Stomach (tissue), 9 donors: ENCODE results near the gene NRG2. TPM values are rescaled to one million over a fixed set of nuclear protein-coding genes. Genes with fewer than 3 reads are reported as not detected.

Source experiments
- DNase-seq, 2 donors: peaks; one replicate each; pipeline versions ENCODE4 v3.0.0 to v3.0.0-alpha.2; 2013 to 2019
- H3K27ac ChIP-seq, 5 donors: fragments of 200-600 bp in 4 of 5; sonication (generic) in 4 of 5; one replicate each; pipeline ENCODE4 v1.5.1; 2013 to 2019; ENCODE audit warnings: mild to moderate bottlenecking in 1 of 5, moderate library complexity in 1 of 5
- H3K27me3 ChIP-seq, 3 donors: fragments of 200-600 bp; sonication (generic); one replicate each; pipeline ENCODE4 v1.5.1; 2017 to 2019; ENCODE audit warnings: mixed run types in 1 of 3
- H3K36me3 ChIP-seq, 4 donors: fragments of 200-600 bp; sonication (generic); 1 replicate in 3 of 4; 2 replicates in 1 of 4; pipeline ENCODE4 v1.5.1; 2016 to 2019
- H3K4me1 ChIP-seq, 4 donors: fragments of 200-600 bp; sonication (generic); one replicate each; pipeline ENCODE4 v1.5.1; 2016 to 2019
- H3K4me3 ChIP-seq, 4 donors: fragments of 200-600 bp; sonication (generic) in 3 of 4; one replicate each; pipeline ENCODE4 v1.5.1; 2016 to 2019; ENCODE audit warnings: mild to moderate bottlenecking in 1 of 4
- H3K9me3 ChIP-seq, 4 donors: fragments of 200-600 bp; sonication (generic); one replicate each; pipeline ENCODE4 v1.5.1; 2016 to 2019
- EP300 ChIP-seq: sonication (generic); formaldehyde crosslinking; IDR thresholded peaks from one replicate; pipeline ENCODE4 v1.6.1; 2017; ENCODE audit warnings: antibody characterized with exemption
- POLR2A ChIP-seq, 4 donors: fragments of 450-650 bp; IDR thresholded peaks; one replicate each; pipeline ENCODE4 v1.6.1; 2016; ENCODE audit warnings: antibody characterized with exemption in 4 of 4, control low read depth in 2 of 4, mild to moderate bottlenecking in 1 of 4, moderate library complexity in 1 of 4
- POLR2AphosphoS5 ChIP-seq, 3 donors: sonication (generic); formaldehyde crosslinking; IDR thresholded peaks; one replicate each; pipeline ENCODE4 v1.6.1; 2016; ENCODE audit warnings: antibody characterized with exemption in 3 of 3
- WGBS, 5 donors: extraction: QIAGEN DNeasy Blood & Tissue Kit in 3 of 5; methylation state at CpG; one replicate each; pipeline versions ENCODE4 v1.1.5 to v1.1.7; 2013 to 2018; 5-methylcytosine and 5-hydroxymethylcytosine counted together
- intact Hi-C: fragments of 100-400 bp; cut with DNase I; formaldehyde crosslinking; loops from one replicate; pipeline ENCODE4 v1.15.1; 2023; ENCODE audit warnings: low total_unique reads
- polyA plus RNA-seq, 3 donors: library from polyadenylated mRNA; stranded (reverse); fragments of 200-250 nt; gene quantifications; one replicate each; pipeline ENCODE4 v1.2.3, GENCODE V29; 2013
- total RNA-seq, 5 donors: library from RNA; depleted of rRNA; stranded (reverse); fragments of >200 nt; gene quantifications; one replicate each; pipeline versions ENCODE4 v1.1.0 to v1.2.3, GENCODE V29; 2014 to 2016
- TF ChIP-seq, protein P1 (sequence below), 7 experiments: fragments of 450-650 bp in 4 of 7; fragments of 200-600 bp in 3 of 7; sonication (generic) in 3 of 7; IDR thresholded peaks; one replicate each; pipeline ENCODE4 v1.5.1; 2016 to 2019; ENCODE audit warnings: antibody characterized with exemption in 7 of 7, control low read depth in 2 of 7, mild to moderate bottlenecking in 1 of 7
- donor health status: healthy with polysubstance abuse.
- donor health status: Bipolar disorder and iron deficiency.
- donor health status: healthy.

NRG2 gene
- total and polyA plus RNA-seq, 8 donors: 0.25 to 22.2 (median 1.2) TPM; not detected in 1

DNA sequence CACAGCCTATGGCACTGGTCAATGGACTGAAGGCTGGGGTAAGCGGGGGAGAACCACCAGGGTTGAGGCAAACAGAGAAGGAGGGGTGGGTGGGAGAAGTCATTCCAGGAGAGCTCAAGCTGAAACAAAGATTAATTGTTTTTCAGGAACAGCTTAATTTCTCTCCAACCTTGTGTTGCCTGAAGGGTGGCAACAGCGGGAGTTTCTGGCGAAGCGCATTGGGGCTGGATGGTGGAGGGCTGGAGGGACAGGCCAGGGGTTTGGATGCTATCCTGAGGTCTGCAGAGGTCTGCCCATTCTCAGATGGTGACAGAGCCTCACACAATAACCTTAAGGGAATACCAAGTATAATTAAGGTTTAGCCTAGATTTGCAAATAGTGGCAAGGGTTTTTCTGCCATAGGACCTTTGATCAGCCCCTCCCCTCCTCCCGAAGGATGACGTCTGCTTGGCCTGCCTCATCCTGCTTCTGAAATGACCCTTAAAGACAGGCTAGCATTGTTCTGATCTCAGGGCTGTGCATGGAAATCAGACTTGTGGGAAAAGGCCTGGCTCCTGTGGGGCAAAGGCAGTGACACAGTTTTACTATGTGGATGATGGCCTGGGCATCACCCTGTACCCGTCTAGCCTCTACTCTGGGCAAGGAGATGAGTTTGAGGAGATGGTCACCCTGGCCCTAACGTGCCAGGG, 214.7 kb downstream of the NRG2 start:
- DNase-seq: no peak
- Histone ChIP-seq H3K4me1 (no peaks in the 10 kb centered on the region), H3K9me3 (no peaks in the 10 kb centered on the region), H3K4me3 (no peak overlapping the region), H3K36me3 (no peaks in the 10 kb centered on the region), H3K27ac (no peak overlapping the region), H3K27me3 (peaks cover 0 to 5% (median 0%) of the 10 kb centered on the region in 3 donors)
- TF ChIP-seq POLR2AphosphoS5 (IDR thresholded peaks at IDR 0.05) (no peak), EP300 (no peak), POLR2A (IDR thresholded peaks at IDR 0.05) (no peak)
- TF ChIP-seq, protein P1, sequence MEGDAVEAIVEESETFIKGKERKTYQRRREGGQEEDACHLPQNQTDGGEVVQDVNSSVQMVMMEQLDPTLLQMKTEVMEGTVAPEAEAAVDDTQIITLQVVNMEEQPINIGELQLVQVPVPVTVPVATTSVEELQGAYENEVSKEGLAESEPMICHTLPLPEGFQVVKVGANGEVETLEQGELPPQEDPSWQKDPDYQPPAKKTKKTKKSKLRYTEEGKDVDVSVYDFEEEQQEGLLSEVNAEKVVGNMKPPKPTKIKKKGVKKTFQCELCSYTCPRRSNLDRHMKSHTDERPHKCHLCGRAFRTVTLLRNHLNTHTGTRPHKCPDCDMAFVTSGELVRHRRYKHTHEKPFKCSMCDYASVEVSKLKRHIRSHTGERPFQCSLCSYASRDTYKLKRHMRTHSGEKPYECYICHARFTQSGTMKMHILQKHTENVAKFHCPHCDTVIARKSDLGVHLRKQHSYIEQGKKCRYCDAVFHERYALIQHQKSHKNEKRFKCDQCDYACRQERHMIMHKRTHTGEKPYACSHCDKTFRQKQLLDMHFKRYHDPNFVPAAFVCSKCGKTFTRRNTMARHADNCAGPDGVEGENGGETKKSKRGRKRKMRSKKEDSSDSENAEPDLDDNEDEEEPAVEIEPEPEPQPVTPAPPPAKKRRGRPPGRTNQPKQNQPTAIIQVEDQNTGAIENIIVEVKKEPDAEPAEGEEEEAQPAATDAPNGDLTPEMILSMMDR (IDR thresholded peaks at IDR 0.05): no peak
- WGBS, 5 donors: 70 to 74% (median 72%) methylated on average over 8 of the region's 8 CpGs
- intact Hi-C loops: no loop called here

- intact Hi-C loops: no loop called here
- TF ChIP-seq POLR2A (IDR thresholded peaks at IDR 0.05) (no peak), EP300 (no peak), POLR2AphosphoS5 (IDR thresholded peaks at IDR 0.05) (no peak)
- TF ChIP-seq, protein P1 (IDR thresholded peaks at IDR 0.05): no peak
- peaks cover 0 to 8% (median 0%) of the 10 kb centered on the region in 3 donors for H3K27me3 ChIP-seq
- H3K9me3 ChIP-seq: no peaks in the 10 kb centered on the region
- no peaks in the 10 kb centered on the region for H3K36me3 ChIP-seq
- DNase-seq: no peak
- H3K4me3 ChIP-seq: no peak overlapping the region
- H3K4me1 ChIP-seq: no peaks in the 10 kb centered on the region
- WGBS, 5 donors: 68 to 85% (median 81%) methylated on average over 7 of the region's 7 CpGs
- no peak overlapping the region for H3K27ac ChIP-seq
Measured at GRCh38 chr5:139825690-139826089, 217.4 kb downstream of the NRG2 start.

GRCh38 chr5:139823757-139824355, 219.2 kb downstream of the NRG2 start:
- Histone ChIP-seq H3K27ac (no peak overlapping the region), H3K36me3 (no peaks in the 10 kb centered on the region), H3K27me3 (peaks cover 0 to 8% (median 0%) of the 10 kb centered on the region in 3 donors), H3K4me3 (no peak overlapping the region), H3K4me1 (no peaks in the 10 kb centered on the region), H3K9me3 (peaks cover 0 to 11% (median 0%) of the 10 kb centered on the region in 4 donors)
- WGBS, 5 donors: 80 to 88% (median 82%) methylated on average over 7 of the region's 7 CpGs
- intact Hi-C loops: no loop called here
- no peak for DNase-seq
- TF ChIP-seq EP300 (no peak), POLR2AphosphoS5 (IDR thresholded peaks at IDR 0.05) (no peak), POLR2A (IDR thresholded peaks at IDR 0.05) (no peak)
- TF ChIP-seq, protein P1 (IDR thresholded peaks at IDR 0.05): no peak

- H3K4me3 ChIP-seq: no peak overlapping the region
- H3K4me1 ChIP-seq: no peaks in the 10 kb centered on the region
- 74 to 85% (median 78%) methylated on average over 23 to 25 of the region's 25 CpGs for WGBS, 5 donors
- TF ChIP-seq POLR2AphosphoS5 (IDR thresholded peaks at IDR 0.05) (no peak), POLR2A (IDR thresholded peaks at IDR 0.05) (no peak), EP300 (no peak)
- TF ChIP-seq, protein P1 (IDR thresholded peaks at IDR 0.05): no peak
- peaks cover 0 to 19% (median 2%) of the 10 kb centered on the region in 4 donors for H3K9me3 ChIP-seq
- peaks cover 0 to 8% (median 0%) of the 10 kb centered on the region in 3 donors for H3K27me3 ChIP-seq
- no peaks in the 10 kb centered on the region for H3K36me3 ChIP-seq
- intact Hi-C loops: no loop called here
- H3K27ac ChIP-seq: no peak overlapping the region
- no peak for DNase-seq
Measured at GRCh38 chr5:139822553-139823425, 220.3 kb downstream of the NRG2 start.
